Bronchus fibroblast of lung (primary cell): Measurements from ENCODE around the gene ASB13. TPM values are rescaled to one million over a fixed set of nuclear protein-coding genes. Genes with fewer than 3 reads are reported as not detected.

ENCODE experiments used
- total RNA-seq: library from RNA; depleted of rRNA; stranded (reverse); fragments of >200 nt; gene quantifications from 2 replicates; pipeline ENCODE4 v1.2.3, GENCODE V29; 2015

The ASB13 gene, protein sequence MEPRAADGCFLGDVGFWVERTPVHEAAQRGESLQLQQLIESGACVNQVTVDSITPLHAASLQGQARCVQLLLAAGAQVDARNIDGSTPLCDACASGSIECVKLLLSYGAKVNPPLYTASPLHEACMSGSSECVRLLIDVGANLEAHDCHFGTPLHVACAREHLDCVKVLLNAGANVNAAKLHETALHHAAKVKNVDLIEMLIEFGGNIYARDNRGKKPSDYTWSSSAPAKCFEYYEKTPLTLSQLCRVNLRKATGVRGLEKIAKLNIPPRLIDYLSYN
- 8.2 and 10.6 TPM in 2 replicates for total RNA-seq

DNA sequence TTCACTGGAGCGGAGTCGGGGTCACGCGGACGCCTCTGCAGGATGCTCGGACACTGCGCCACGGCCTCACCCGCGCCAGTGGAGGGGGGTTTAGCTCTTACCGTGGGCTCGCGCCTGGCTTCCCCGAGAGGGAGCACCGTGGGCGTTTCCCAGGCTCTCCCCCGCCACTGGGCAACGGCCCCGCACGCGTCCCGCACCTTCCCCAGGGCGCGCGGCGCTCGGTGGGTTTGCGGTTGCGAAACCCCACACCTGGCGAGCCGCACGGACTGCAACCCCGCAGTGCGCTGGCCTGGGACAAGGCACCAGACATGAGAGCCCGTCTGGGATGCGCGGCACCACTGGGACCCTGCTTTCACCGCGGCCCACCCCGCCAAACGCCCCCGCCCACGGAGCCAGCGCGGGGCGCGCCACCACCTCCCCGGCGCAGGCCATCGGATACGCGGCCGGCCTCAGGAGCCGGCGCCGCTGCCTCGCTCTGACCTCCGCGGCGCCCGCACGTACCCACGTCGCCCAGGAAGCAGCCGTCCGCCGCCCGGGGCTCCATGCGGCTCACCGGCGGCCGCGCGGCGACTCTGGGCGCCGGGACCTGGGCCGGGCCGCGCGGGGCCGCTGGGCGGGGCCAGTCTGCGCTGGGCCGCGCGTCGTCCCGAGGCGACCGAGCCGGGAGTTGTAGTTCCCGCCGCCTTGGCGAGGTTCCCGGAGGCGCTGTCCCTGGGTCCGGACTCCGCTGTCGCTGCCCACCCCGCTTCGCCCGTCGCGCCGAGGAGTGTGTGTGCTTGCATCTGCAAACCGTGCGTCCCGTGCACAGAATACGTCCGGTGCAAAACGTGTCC, at the start of gene ASB13:
ASB13 (minus strand) TSS at position 588 of the 833 bp plus-strand sequence; CDS start at position 544, 44 bp downstream.

DNA sequence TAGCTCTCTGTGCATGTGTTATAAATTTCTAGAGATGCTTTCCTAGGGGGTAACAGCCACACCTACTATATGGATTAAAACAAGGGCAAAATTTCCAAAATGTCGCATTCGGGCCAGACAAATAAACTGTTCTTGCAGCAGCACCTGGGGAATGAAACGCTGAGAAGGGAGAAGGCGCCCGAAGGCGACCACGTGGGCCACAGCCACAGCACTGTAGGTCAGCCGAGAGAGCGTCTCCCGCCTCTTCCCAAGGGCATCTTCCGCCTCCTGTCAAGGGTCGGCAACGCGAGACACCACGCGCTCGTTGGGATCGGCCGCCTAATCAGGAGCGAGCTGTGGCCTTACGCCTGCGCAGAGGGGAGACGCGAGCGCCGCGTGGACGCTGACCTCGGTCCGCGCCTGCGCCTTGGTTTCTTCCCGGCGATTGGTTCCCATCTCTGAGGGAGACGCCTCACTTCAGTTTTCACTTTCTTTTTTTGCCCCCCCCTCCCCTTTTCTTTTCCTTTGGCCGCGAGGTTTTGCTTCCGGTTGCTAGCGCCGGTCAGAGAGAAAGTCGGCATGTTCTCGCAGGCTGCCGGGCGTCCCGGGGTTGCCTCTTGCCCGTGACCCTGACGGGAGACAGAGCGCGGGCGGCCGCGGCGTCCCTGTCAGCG, 18.0 kb upstream of the ASB13 start, which contains the start of gene TASOR2:
TASOR2 (plus strand) TSS at position 521 of the 653 bp plus-strand sequence. CDS start 35,805 bp downstream, outside the sequence.

Other genes with a start within 250 kb of the ASB13 start
- gene CALML5, start 167.0 kb downstream of the ASB13 start, total RNA-seq: not detected in 2 replicates
- not detected in 2 replicates for gene CALML3, start 141.6 kb downstream of the ASB13 start, total RNA-seq
- gene TASOR2, start 18.2 kb upstream of the ASB13 start, total RNA-seq: 18.9 and 23.7 TPM in 2 replicates
- gene GDI2, start 146.8 kb upstream of the ASB13 start, total RNA-seq: 309 and 351 TPM in 2 replicates
- gene ANKRD16, start 223.3 kb upstream of the ASB13 start, total RNA-seq: 4.6 and 5.4 TPM in 2 replicates
- 61.5 and 61.7 TPM in 2 replicates for gene FBH1, start 223.6 kb upstream of the ASB13 start, total RNA-seq